ENCODE data around the gene XRCC1. TPM values are rescaled to one million over a fixed set of nuclear protein-coding genes. Genes with fewer than 3 reads are reported as not detected.

XRCC1 gene
- polyA plus RNA-seq, 1 donor from 2014 or later: 18.6 TPM

DNA sequence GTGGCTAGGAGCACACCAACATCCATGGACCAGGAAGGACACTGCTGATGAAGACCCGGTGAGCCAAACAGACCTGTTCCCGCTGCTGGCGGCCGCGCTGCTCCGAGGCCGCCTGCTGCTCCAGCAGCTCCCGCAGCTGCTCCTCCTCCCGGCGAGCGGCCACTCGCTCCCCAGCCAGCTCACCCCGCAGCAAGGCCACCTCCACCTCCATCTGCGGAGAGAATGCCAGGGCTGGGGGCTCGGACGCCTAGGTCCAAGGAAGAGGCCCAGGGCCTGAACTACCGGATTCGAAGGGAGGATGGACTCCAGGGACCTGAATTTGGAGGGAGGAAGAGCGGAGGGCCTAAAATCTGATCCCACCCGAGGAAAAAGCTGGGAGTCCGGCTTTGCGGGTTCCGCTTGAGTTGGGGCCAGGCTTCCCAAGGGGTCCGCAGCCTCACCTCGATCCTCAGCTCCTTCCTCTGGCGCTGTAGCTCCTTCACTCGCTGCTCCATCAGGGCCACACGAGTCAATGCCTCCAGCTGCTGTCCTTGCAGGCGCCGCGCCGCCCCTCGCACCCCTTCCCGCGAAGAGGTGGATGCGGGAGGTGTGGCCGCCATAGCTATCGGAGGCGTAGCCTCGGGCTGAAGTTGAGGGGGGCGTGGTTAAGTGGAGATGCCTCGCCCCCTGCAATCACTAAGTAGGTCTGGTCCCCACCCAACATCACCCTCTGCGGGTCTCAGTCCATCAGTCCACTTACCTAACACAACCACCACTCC lies 73.5 kb downstream of the XRCC1 start:
- TF ChIP-seq RAD21 (conservative IDR thresholded peaks at IDR 0.05) (no peak), SMC3 (conservative IDR thresholded peaks at IDR 0.05; ENCODE audit: poor library complexity) (no peak), MXI1 (conservative IDR thresholded peaks at IDR 0.05; ENCODE audit: poor library complexity, severe bottlenecking) (no peak), EP300 (conservative IDR thresholded peaks at IDR 0.05; ENCODE audit: poor library complexity, severe bottlenecking) (no peak), EZH2 (IDR thresholded peaks at IDR 0.05; ENCODE audit: borderline replicate concordance, insufficient read depth, low read length, poor library complexity, severe bottlenecking) (no peak), POLR2AphosphoS5 (IDR thresholded peaks at IDR 0.05) (no peak), TAF1 (IDR thresholded peaks at IDR 0.05; ENCODE audit: low read depth) (no peak)
- TF ChIP-seq, protein P1, sequence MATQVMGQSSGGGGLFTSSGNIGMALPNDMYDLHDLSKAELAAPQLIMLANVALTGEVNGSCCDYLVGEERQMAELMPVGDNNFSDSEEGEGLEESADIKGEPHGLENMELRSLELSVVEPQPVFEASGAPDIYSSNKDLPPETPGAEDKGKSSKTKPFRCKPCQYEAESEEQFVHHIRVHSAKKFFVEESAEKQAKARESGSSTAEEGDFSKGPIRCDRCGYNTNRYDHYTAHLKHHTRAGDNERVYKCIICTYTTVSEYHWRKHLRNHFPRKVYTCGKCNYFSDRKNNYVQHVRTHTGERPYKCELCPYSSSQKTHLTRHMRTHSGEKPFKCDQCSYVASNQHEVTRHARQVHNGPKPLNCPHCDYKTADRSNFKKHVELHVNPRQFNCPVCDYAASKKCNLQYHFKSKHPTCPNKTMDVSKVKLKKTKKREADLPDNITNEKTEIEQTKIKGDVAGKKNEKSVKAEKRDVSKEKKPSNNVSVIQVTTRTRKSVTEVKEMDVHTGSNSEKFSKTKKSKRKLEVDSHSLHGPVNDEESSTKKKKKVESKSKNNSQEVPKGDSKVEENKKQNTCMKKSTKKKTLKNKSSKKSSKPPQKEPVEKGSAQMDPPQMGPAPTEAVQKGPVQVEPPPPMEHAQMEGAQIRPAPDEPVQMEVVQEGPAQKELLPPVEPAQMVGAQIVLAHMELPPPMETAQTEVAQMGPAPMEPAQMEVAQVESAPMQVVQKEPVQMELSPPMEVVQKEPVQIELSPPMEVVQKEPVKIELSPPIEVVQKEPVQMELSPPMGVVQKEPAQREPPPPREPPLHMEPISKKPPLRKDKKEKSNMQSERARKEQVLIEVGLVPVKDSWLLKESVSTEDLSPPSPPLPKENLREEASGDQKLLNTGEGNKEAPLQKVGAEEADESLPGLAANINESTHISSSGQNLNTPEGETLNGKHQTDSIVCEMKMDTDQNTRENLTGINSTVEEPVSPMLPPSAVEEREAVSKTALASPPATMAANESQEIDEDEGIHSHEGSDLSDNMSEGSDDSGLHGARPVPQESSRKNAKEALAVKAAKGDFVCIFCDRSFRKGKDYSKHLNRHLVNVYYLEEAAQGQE (IDR thresholded peaks at IDR 0.05; ENCODE audit: borderline replicate concordance): no peak
- TF ChIP-seq, protein P2, sequence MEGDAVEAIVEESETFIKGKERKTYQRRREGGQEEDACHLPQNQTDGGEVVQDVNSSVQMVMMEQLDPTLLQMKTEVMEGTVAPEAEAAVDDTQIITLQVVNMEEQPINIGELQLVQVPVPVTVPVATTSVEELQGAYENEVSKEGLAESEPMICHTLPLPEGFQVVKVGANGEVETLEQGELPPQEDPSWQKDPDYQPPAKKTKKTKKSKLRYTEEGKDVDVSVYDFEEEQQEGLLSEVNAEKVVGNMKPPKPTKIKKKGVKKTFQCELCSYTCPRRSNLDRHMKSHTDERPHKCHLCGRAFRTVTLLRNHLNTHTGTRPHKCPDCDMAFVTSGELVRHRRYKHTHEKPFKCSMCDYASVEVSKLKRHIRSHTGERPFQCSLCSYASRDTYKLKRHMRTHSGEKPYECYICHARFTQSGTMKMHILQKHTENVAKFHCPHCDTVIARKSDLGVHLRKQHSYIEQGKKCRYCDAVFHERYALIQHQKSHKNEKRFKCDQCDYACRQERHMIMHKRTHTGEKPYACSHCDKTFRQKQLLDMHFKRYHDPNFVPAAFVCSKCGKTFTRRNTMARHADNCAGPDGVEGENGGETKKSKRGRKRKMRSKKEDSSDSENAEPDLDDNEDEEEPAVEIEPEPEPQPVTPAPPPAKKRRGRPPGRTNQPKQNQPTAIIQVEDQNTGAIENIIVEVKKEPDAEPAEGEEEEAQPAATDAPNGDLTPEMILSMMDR (IDR thresholded peaks at IDR 0.05; ENCODE audit: poor library complexity, severe bottlenecking): no peak
- no peak overlapping the region for H3K4me3 ChIP-seq (ENCODE audit: low read length)
- no peak overlapping the region for H3K4me2 ChIP-seq (ENCODE audit: low read length)
- no peaks in the 10 kb centered on the region for H3K36me3 ChIP-seq (ENCODE audit: insufficient read depth, low read length)
- no peaks in the 10 kb centered on the region for H3K9me3 ChIP-seq (ENCODE audit: low read length)
- H3K27ac ChIP-seq (ENCODE audit: low read length): no peak overlapping the region
- H3F3A ChIP-seq (ENCODE audit: insufficient read depth, low read length, poor library complexity, severe bottlenecking): no peaks in the 10 kb centered on the region
- H3K9ac ChIP-seq (ENCODE audit: low read length): no peak overlapping the region
- H3K9me2 ChIP-seq (ENCODE audit: insufficient read depth, low read length): no peaks in the 10 kb centered on the region
- H3K27me3 ChIP-seq (ENCODE audit: insufficient read depth, low read depth, low read length): peaks cover 5% of the 10 kb centered on the region
- no peaks in the 10 kb centered on the region for H3K79me2 ChIP-seq (replicated peaks; ENCODE audit: insufficient read depth, low read length)
- no peaks in the 10 kb centered on the region for H4K20me1 ChIP-seq (ENCODE audit: insufficient read depth)
- no peak overlapping the region for H2AFZ ChIP-seq (ENCODE audit: low read depth, low read length)

DNA sequence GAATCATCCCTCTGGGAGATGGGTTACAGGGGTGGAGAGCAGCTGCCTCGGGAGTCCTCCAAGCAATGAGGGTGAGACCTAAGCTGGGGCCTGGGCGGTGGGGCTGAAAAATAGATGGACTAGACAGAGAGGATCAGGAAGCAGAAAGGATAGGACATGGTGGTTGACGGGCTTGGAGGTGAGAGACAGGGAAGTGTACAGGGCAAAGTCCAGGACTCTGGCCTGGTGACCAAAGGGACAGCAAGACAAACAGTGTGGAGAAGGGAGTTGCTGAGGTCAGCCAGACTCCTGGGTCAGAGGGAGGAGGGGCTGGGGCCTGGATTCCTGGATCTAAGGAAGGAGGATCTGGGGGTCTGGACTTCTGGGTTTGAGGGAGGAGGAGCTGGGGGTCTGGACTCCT lies 76.3 kb downstream of the XRCC1 start:
- H3K9ac ChIP-seq (ENCODE audit: low read length): no peak overlapping the region
- no peaks in the 10 kb centered on the region for H3K36me3 ChIP-seq (ENCODE audit: insufficient read depth, low read length)
- H3K27me3 ChIP-seq (ENCODE audit: insufficient read depth, low read depth, low read length): no peaks in the 10 kb centered on the region
- H3F3A ChIP-seq (ENCODE audit: insufficient read depth, low read length, poor library complexity, severe bottlenecking): no peaks in the 10 kb centered on the region
- no peak for TF ChIP-seq SMC3 (conservative IDR thresholded peaks at IDR 0.05; ENCODE audit: poor library complexity)
- no peak for TF ChIP-seq EP300 (conservative IDR thresholded peaks at IDR 0.05; ENCODE audit: poor library complexity, severe bottlenecking)
- no peak for TF ChIP-seq EZH2 (IDR thresholded peaks at IDR 0.05; ENCODE audit: borderline replicate concordance, insufficient read depth, low read length, poor library complexity, severe bottlenecking)
- TF ChIP-seq, protein P1 (IDR thresholded peaks at IDR 0.05; ENCODE audit: borderline replicate concordance): no peak
- TF ChIP-seq, protein P2 (IDR thresholded peaks at IDR 0.05; ENCODE audit: poor library complexity, severe bottlenecking): no peak
- no peak for TF ChIP-seq MXI1 (conservative IDR thresholded peaks at IDR 0.05; ENCODE audit: poor library complexity, severe bottlenecking)
- H3K4me2 ChIP-seq (ENCODE audit: low read length): no peak overlapping the region
- H3K9me3 ChIP-seq (ENCODE audit: low read length): no peaks in the 10 kb centered on the region
- H3K4me3 ChIP-seq (ENCODE audit: low read length): no peak overlapping the region
- no peak overlapping the region for H2AFZ ChIP-seq (ENCODE audit: low read depth, low read length)
- H3K79me2 ChIP-seq (replicated peaks; ENCODE audit: insufficient read depth, low read length): no peaks in the 10 kb centered on the region
- no peak overlapping the region for H3K27ac ChIP-seq (ENCODE audit: low read length)
- H3K9me2 ChIP-seq (ENCODE audit: insufficient read depth, low read length): no peaks in the 10 kb centered on the region
- H4K20me1 ChIP-seq (ENCODE audit: insufficient read depth): no peaks in the 10 kb centered on the region

Data from neural cell (in vitro differentiated cells).